CD14-positive monocyte (primary cell): ENCODE measurements around the gene SDR42E1. TPM values are rescaled to one million over a fixed set of nuclear protein-coding genes. Genes with fewer than 3 reads are reported as not detected.

ENCODE experiments used
- DNase-seq, 3 donors: peaks; one replicate each; pipeline ENCODE4 v3.0.0-alpha.2; 2011 to 2022
- H2AFZ ChIP-seq: 2 replicates; pipeline ENCODE4 v1.6.0; 2012; ENCODE audit warnings: mild to moderate bottlenecking, low read depth, low read length, inconsistent platforms; ENCODE audit not compliant: insufficient read depth, poor library complexity, severe bottlenecking
- H3K27ac ChIP-seq, 2 donors: 1 replicate in 1 of 2; 2 replicates in 1 of 2; pipeline ENCODE4 v1.5.1; 2012 to 2013; ENCODE audit warnings: low read length in 2 of 2, control low read depth in 1 of 2, inconsistent platforms in 1 of 2, low read depth in 1 of 2, mild to moderate bottlenecking in 1 of 2
- H3K27me3 ChIP-seq, 2 donors: one replicate each; pipeline versions ENCODE4 v1.6.0 to v1.6.1; 2011 to 2013; ENCODE audit warnings: low read length in 2 of 2; ENCODE audit not compliant: control insufficient read depth in 2 of 2, insufficient read depth in 2 of 2
- H3K36me3 ChIP-seq, 2 donors: replicated peaks in 1 of 2; 1 replicate in 1 of 2; 2 replicates in 1 of 2; pipeline versions ENCODE4 v1.5.1 to v1.6.1; 2012 to 2013; ENCODE audit warnings: low read length in 2 of 2, control low read depth in 1 of 2, inconsistent platforms in 1 of 2, mild to moderate bottlenecking in 1 of 2; ENCODE audit not compliant: insufficient read depth in 2 of 2, control insufficient read depth in 1 of 2
- H3K4me1 ChIP-seq, 2 donors: 1 replicate in 1 of 2; 2 replicates in 1 of 2; pipeline versions ENCODE4 v1.5.1 to v1.6.1; 2012 to 2013; ENCODE audit warnings: low read length in 2 of 2, control low read depth in 1 of 2, inconsistent platforms in 1 of 2, mild to moderate bottlenecking in 1 of 2, moderate library complexity in 1 of 2; ENCODE audit not compliant: insufficient read depth in 2 of 2, control insufficient read depth in 1 of 2
- H3K4me2 ChIP-seq: replicated peaks from 2 replicates; pipeline ENCODE3; 2012; ENCODE audit warnings: low read length, moderate library complexity, mild to moderate bottlenecking; ENCODE audit not compliant: poor library complexity, severe bottlenecking; ENCODE audit errors: extremely low read depth
- H3K4me3 ChIP-seq, 3 experiments: fragments of 200-600 bp in 1 of 3; sonication (generic) in 1 of 3; replicated peaks in 1 of 3; 1 replicate in 2 of 3; 2 replicates in 1 of 3; pipeline ENCODE4 v1.5.1; 2011 to 2013; ENCODE audit warnings: low read length in 3 of 3, mild to moderate bottlenecking in 3 of 3, control low read depth in 2 of 3, low read depth in 2 of 3, inconsistent platforms in 1 of 3, moderate library complexity in 1 of 3
- H3K79me2 ChIP-seq: 2 replicates; pipeline ENCODE4 v1.6.0; 2012; ENCODE audit warnings: mild to moderate bottlenecking, control low read depth, inconsistent platforms, low read length, moderate library complexity; ENCODE audit not compliant: insufficient read depth
- H3K9ac ChIP-seq: 2 replicates; pipeline ENCODE4 v1.6.0; 2017; ENCODE audit warnings: low read length, mild to moderate bottlenecking; ENCODE audit not compliant: insufficient read depth, poor library complexity, severe bottlenecking
- H3K9me3 ChIP-seq, 2 donors: replicated peaks in 1 of 2; 1 replicate in 1 of 2; 2 replicates in 1 of 2; pipeline versions ENCODE4 v1.5.1 to v1.6.1; 2012 to 2013; ENCODE audit warnings: low read length in 2 of 2, control low read depth in 1 of 2; ENCODE audit not compliant: control insufficient read depth in 1 of 2, insufficient read depth in 1 of 2
- H4K20me1 ChIP-seq: 2 replicates; pipeline ENCODE4 v1.6.0; 2012; ENCODE audit warnings: mild to moderate bottlenecking, low read length, control low read depth, moderate library complexity; ENCODE audit not compliant: insufficient read depth
- H3K27ac Mint-ChIP-seq, 7 donors: one replicate each; pipeline ENCODE4 v1.8.0; 2020; ENCODE audit warnings: mild to moderate bottlenecking in 7 of 7, mixed read lengths in 7 of 7, moderate library complexity in 6 of 7, inconsistent platforms in 2 of 7
- H3K27me3 Mint-ChIP-seq, 3 donors: one replicate each; pipeline ENCODE4 v1.8.0; 2021 to 2022; ENCODE audit warnings: low read depth in 3 of 3, mild to moderate bottlenecking in 3 of 3, mixed read lengths in 3 of 3, moderate library complexity in 3 of 3, inconsistent platforms in 1 of 3
- H3K36me3 Mint-ChIP-seq, 2 donors: one replicate each; pipeline ENCODE4 v1.8.0; 2020; ENCODE audit warnings: mixed read lengths in 2 of 2, inconsistent platforms in 1 of 2, mild to moderate bottlenecking in 1 of 2
- H3K4me1 Mint-ChIP-seq: one replicate; pipeline ENCODE4 v1.8.0; 2020; ENCODE audit warnings: mild to moderate bottlenecking, mixed read lengths
- H3K4me3 Mint-ChIP-seq, 2 donors: one replicate each; pipeline ENCODE4 v1.8.0; 2020; ENCODE audit warnings: mild to moderate bottlenecking in 2 of 2, mixed read lengths in 2 of 2, moderate library complexity in 1 of 2
- H3K9me3 Mint-ChIP-seq, 7 donors: one replicate each; pipeline ENCODE4 v1.8.0; 2020 to 2022; ENCODE audit warnings: mixed read lengths in 7 of 7, mild to moderate bottlenecking in 6 of 7, moderate library complexity in 6 of 7, inconsistent platforms in 2 of 7
- WGBS: methylation state at CpG from one replicate; pipeline ENCODE4 v1.1.5; 2013; ENCODE audit warnings: missing lambda C conversion rate; ENCODE audit not compliant: insufficient coverage; 5-methylcytosine and 5-hydroxymethylcytosine counted together
- intact Hi-C, 2 donors: fragments of 100-400 bp; cut with micrococcal nuclease; formaldehyde crosslinking; loops; one replicate each; pipeline versions ENCODE4 v1.15.0 to v1.15.1; 2023
- polyA plus RNA-seq, 3 donors: library from polyadenylated mRNA; depleted of rRNA in 1 of 3; unstranded in 2 of 3; stranded (reverse) in 1 of 3; fragments of 300-500 nt in 2 of 3; fragments of >200 nt in 1 of 3; fragmentation: Illumina TruSeq in 2 of 3; gene quantifications; 1 replicate in 2 of 3; 2 replicates in 1 of 3; pipeline ENCODE4 v1.2.3, GENCODE V29; 2012 to 2021
- TF ChIP-seq, protein P1 (sequence below): fragments of 200-600 bp; IDR thresholded peaks from one replicate; pipeline ENCODE4 v1.8.0; 2022; ENCODE audit warnings: antibody characterized with exemption, mild to moderate bottlenecking

SDR42E1 gene
- polyA plus RNA-seq, 3 donors, result under 0.01 TPM; not detected in 2

GRCh38 chr16:82024883-82025282, 13.6 kb upstream of the SDR42E1 start:
- Mint-ChIP-seq H3K36me3 (no peaks in the 10 kb centered on the region), H3K27ac (no peak overlapping the region)
- 83% methylated on average over 3 of the region's 4 CpGs for WGBS

GRCh38 chr16:82024316-82024715, 13.0 kb upstream of the SDR42E1 start:
- no peaks in the 10 kb centered on the region for H3K4me1 ChIP-seq
- no peak overlapping the region for H2AFZ ChIP-seq
- H3K36me3 ChIP-seq, result no peaks in the 10 kb centered on the region
- H3K9me3 Mint-ChIP-seq, result peaks cover 0 to 3% (median 0%) of the 10 kb centered on the region in 7 donors
- H3K36me3 Mint-ChIP-seq, result no peaks in the 10 kb centered on the region
- WGBS, result 100% methylated on average over 1 of the region's 1 CpG
- H3K27me3 Mint-ChIP-seq, result peaks cover 10 to 28% (median 12%) of the 10 kb centered on the region in 3 donors
- H3K27ac ChIP-seq, result no peak overlapping the region
- no peak overlapping the region for H3K4me3 ChIP-seq
- H3K4me3 Mint-ChIP-seq, result no peak overlapping the region
- H3K9ac ChIP-seq, result no peak overlapping the region
- H3K27ac Mint-ChIP-seq, result no peak overlapping the region
- TF ChIP-seq, protein P1, sequence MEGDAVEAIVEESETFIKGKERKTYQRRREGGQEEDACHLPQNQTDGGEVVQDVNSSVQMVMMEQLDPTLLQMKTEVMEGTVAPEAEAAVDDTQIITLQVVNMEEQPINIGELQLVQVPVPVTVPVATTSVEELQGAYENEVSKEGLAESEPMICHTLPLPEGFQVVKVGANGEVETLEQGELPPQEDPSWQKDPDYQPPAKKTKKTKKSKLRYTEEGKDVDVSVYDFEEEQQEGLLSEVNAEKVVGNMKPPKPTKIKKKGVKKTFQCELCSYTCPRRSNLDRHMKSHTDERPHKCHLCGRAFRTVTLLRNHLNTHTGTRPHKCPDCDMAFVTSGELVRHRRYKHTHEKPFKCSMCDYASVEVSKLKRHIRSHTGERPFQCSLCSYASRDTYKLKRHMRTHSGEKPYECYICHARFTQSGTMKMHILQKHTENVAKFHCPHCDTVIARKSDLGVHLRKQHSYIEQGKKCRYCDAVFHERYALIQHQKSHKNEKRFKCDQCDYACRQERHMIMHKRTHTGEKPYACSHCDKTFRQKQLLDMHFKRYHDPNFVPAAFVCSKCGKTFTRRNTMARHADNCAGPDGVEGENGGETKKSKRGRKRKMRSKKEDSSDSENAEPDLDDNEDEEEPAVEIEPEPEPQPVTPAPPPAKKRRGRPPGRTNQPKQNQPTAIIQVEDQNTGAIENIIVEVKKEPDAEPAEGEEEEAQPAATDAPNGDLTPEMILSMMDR, result no peak
- intact Hi-C loops, result no loop called here
- H3K27me3 ChIP-seq, result peaks cover 0 to 2% of the 10 kb centered on the region in 2 donors
- H4K20me1 ChIP-seq, result no peaks in the 10 kb centered on the region
- H3K9me3 ChIP-seq, result no peaks in the 10 kb centered on the region
- H3K79me2 ChIP-seq, result no peaks in the 10 kb centered on the region
- no peaks in the 10 kb centered on the region for H3K4me1 Mint-ChIP-seq
- DNase-seq, result no peak
- no peak overlapping the region for H3K4me2 ChIP-seq

More at GRCh38 chr16:82024883-82025282, 13.6 kb upstream of the SDR42E1 start:
- H2AFZ ChIP-seq, result no peak overlapping the region
- H3K9me3 ChIP-seq, result no peaks in the 10 kb centered on the region
- no peaks in the 10 kb centered on the region for H3K4me1 ChIP-seq
- H3K9ac ChIP-seq, result no peak overlapping the region
- no peak for DNase-seq
- TF ChIP-seq, protein P1, result no peak
- H3K27me3 Mint-ChIP-seq, result peaks cover 9 to 26% (median 12%) of the 10 kb centered on the region in 3 donors
- no peaks in the 10 kb centered on the region for H3K36me3 ChIP-seq
- intact Hi-C loops, result no loop called here
- H3K79me2 ChIP-seq, result no peaks in the 10 kb centered on the region
- peaks cover 0 to 3% (median 0%) of the 10 kb centered on the region in 7 donors for H3K9me3 Mint-ChIP-seq
- no peak overlapping the region for H3K27ac ChIP-seq
- H3K4me3 Mint-ChIP-seq, result no peak overlapping the region
- no peak overlapping the region for H3K4me2 ChIP-seq
- no peaks in the 10 kb centered on the region for H3K4me1 Mint-ChIP-seq
- no peak overlapping the region for H3K4me3 ChIP-seq
- no peaks in the 10 kb centered on the region for H4K20me1 ChIP-seq
- H3K27me3 ChIP-seq, result peaks cover 0 to 2% of the 10 kb centered on the region in 2 donors
